HG02763 (cell line): Measurements from ENCODE around the gene CD81.

ENCODE experiments used
- ATAC-seq: cut with Tn5 transposase; IDR thresholded peaks from one replicate; pipeline ENCODE4 v1.9.1; 2021; ENCODE audit warnings: mild to moderate bottlenecking, moderate library complexity; ENCODE audit not compliant: unreplicated experiment

The CD81 gene

DNA sequence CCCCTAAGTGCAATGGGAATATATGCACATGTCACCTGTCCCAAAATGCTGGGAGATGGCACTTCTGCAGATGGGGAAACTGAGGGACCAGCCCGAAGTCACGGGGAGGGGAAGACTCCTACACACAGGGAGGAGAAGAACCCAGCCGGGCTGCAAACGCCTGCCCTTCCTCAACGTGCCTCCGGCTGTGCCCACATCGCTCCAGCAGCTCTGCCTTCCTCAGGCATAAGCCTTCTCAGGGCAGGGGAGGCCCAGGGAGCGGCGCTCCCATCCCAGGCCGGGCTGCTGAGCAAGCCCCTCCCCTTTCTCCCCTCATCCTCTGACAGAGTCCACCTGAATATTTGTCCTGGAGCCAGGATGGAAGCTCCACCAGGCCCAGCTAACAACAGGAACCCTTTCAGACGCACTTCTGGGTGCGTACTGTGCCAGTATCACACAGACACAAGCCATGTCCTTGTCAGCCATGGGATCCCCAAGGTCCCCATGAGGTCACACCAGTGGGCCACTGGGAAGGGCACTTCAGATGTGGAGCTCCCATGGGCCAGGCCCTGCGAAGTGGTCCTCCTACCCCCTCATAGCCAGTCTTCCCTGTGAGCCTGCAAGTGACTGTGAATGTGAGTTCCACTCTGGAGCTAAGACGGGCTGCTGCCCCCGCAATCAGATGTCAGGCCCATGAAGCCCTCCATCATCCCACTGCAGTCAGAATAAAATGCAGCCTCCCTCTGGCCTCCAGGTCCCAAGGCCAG, 2.5 kb upstream of the CD81 start:
- ATAC-seq, result no peak

DNA sequence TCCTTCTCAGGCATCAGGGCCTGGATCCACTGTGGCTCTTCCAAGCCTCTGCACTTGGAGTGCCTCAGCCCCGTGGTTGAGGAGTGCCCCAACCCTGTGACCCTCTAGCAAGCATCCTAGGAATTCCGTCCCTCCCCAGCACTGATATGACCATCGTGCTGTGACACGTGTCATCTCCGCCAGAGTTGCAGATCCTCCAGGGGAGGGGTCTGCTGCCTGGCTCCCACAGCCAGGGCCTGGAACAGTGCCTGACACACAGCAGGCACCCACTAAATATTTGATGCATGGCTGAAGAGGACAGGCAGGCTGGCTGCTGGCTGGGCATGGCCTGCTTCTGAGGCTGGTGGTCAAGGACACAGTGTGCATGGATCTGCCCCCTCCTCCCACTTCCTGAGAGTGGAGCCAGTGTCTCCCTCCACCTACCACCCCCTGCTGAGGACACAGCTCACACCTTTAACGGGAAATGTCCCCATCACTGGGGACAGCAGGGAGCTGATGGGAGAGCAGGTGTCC, 1.7 kb upstream of the CD81 start:
- ATAC-seq, result no peak

DNA sequence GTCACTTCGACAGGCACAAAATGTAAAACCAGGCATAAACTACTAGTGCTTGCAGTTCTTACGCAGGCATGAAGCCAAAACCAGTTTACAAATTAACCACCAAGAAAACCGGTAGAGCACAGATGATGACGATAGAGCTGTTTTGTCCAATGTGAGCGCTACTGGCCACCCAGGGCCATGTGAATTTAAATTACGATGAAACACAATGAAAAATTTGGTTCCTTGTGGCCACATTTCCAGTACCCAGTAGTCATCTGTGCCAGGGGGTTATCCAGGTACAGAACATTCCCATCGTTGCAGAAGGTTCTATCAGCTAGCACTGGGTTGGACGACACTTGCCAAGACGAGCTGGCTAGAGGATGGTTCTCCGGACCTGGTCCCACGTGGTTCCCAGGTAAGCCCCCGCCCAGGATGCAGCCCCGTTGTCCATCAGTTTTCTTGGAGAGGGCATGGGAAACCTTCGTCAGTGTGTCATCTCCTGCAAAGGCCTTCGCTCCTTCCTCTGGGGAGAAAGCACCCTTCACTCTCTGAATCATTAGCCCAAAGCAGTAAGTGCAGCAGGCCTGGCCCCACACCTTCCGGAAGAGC, 1.1 kb upstream of the CD81 start:
- no peak for ATAC-seq

DNA sequence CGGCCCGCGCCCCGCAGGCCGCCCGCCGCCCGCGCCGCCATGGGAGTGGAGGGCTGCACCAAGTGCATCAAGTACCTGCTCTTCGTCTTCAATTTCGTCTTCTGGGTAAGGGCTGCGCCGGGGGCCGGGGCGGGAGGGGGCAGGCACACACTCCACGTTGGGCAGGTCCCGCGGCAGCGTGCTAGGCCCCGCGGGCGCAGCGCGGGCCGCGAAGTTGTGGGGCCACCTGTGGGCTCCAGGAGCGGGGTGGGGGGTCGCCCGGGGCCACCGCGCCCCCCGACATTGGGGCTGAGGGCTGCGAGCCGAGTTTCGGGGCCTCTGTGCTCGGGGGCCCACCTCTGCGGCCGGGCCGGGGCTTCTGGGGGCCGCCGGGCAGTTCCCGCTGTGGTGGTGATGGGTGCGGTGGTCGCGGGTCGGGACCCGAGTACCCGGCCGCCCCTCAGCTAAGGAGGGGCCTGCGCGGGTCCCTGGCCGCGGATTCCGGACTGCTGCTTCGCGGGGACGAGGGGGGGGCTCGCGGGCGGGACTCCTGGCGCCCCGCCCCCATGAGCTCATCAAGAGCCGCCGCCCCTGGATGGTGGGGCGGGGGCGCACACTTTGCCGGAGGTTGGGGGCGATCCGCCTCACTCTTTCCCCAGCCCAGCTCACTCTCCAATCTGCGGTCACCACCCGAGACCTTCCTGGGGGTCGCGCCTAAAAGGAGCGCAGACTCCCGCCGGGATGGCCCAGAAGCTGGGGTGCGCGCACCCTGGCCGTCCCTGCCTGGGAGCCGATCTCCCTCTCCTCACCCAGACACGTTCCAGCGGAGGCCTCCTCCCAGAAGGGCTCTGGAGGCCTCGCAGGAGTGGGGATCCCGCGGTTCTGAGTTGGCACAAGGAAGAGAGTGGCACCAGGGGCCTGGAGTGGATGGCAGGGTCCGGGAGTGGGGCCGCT, 667 bp downstream of the CD81 start:
- peak; percentile 32 for ATAC-seq

DNA sequence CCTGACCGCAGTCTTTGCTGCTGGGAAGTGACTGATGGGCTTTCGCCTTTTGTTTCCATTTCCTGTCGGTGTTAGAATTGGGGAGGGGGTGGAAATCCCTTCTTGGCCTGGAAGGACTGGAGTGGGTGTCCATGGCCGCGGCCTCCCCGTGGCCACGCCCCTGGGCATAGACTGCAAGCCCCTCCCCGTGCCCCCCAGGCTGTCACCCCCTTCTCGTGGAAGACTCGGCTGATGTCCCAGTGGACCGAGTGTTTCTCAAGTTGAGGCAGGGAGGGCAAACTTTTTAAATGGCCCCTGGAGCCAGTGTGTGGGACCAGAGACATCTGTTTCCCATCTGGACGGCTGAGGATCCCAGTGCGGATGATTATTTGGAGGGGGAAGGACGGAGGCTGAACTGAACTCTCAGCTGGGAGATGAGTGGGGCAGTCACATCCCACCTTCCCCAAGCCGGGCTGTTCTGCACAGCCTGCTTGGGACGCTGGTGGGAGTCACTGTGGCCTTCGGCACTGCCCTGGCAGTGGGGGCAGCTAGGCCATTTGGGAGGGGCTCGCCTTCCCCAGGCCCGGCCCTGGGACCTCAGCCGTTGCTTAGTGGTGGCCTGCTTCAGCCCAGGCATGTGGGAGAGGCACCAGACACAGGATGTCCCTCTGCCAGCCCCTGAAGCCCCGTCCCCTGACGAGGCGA, 1.6 kb downstream of the CD81 start:
- no peak for ATAC-seq

DNA sequence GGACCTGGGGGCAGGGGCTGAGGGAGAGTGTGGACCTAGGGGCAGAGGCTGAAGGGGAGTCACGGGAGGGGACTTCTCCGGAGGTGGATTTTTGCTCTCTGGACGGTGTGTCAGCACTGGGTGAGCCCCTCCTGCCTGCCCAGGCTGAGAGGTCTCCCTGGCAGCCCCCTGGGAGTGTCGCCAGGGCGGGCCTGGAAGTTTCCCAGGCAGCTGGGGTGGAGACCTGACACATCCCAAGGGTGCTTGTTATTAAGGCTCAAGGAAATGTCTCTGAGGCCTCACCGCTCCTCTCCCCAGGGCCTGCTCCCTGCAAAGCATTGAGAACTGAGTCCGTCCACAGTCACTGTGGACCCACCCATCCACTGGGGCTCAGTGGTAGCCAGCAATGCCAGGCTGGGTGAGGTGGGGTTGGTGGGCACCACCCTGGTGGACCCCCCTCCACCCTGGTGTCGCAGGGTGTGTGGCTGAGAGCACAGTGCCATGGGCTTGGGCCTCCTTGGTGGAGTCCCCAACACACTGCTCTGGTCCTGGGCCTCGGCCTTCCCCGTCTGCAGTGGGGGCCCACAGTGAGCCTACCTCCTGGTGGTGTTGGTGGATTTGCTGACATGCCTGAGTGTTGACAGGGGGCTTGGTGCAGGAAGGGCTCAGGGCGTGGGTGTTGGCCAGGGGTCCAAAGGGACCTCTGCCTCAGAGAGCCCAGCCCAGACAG, 2.5 kb downstream of the CD81 start:
- no peak for ATAC-seq

DNA sequence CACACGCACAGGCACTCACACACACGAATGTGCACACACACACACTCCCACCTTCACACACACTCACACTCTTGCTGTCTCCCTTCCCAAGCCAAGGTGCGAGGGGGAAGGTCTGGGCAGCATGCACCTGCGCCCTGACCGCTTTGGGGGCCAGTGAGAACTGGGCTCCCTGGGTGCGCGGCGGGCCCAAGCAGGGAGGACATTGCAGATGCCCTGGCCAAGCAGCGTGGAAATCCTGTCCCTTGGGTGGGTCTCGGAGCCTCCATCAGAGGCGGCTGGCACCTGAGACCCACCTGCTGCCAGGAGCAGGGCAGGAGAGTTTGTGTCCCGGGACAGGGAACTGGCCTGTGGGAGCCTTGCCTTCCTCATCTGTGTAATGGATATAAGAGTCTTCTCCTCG, 3.3 kb downstream of the CD81 start:
- ATAC-seq, result no peak

DNA sequence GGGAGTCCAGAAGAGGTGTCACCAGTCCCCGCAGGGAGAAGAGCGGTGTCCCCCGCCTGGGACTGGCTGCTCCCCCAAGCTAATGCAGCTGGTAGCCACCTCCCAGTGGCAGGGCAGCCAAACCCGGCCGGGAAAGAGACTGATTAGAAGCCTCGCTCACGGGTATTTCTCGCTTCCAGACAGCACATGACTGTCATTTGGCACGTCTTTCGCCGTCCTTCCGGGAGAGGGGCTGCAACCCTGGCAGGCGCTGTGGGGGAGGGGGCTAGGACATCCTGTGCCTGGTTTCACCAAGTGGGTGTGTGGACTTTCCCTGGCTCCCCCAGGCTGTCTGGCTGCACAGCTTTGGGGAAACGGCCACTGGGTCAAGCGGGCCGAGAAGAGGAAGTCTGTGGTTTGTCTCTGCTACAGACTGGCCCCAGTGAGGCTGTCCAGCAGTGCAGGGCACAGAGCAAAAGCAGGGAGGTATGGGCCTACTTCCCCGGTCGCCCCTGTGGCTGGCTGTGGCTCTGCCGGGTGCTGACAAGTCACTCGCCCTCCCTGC, 3.8 kb downstream of the CD81 start:
- no peak for ATAC-seq

DNA sequence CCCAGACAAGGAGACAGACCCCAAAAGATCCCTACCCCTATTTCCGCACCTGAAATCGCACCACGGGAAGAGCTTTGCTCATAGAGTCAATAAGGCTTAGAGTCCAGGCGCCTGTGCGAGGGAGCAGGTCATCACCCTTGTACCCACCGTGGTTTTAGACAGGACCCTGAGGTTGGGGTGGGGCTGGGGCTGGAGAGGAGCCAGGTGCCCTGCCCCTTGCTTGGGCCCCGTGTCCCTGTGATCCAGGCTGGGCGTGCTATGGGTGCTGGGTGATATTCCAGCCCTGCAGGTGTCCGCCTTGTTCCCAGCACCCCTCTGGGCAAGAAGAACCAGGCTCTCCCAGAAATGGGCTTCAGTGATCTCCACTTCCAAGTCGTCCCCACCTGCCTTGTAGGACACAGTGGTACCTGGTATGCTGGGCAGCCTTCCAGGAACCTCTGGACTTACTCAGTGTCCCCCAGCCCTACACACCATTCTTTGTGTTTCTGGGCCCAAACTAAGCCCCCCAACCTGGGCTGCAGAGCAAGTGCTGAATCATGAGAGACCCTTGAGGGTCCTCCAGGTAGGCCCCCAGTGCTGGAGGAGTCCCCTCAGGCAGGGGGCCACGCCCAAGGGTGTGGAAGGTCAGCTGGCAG, 4.5 kb downstream of the CD81 start:
- no peak for ATAC-seq

DNA sequence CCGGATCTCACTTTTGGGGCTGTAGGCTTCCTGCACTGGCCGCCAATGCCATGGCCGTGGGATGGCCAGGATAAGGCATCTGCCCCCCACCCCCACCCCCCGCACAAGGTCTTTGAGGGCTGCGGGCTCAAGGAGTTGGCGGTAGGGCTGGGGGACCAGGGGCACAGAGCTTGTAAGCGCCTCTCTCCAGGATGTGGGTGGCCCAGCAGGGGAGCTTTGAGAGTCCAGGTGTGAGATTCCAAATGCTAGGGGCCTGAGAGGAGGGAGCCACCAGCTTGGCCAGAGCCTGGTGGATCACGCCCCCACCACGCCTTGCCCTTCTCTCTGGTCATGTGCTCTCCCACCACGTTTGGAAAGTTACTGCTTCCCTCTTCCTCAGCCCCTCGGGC, 5.0 kb downstream of the CD81 start:
- no peak for ATAC-seq

DNA sequence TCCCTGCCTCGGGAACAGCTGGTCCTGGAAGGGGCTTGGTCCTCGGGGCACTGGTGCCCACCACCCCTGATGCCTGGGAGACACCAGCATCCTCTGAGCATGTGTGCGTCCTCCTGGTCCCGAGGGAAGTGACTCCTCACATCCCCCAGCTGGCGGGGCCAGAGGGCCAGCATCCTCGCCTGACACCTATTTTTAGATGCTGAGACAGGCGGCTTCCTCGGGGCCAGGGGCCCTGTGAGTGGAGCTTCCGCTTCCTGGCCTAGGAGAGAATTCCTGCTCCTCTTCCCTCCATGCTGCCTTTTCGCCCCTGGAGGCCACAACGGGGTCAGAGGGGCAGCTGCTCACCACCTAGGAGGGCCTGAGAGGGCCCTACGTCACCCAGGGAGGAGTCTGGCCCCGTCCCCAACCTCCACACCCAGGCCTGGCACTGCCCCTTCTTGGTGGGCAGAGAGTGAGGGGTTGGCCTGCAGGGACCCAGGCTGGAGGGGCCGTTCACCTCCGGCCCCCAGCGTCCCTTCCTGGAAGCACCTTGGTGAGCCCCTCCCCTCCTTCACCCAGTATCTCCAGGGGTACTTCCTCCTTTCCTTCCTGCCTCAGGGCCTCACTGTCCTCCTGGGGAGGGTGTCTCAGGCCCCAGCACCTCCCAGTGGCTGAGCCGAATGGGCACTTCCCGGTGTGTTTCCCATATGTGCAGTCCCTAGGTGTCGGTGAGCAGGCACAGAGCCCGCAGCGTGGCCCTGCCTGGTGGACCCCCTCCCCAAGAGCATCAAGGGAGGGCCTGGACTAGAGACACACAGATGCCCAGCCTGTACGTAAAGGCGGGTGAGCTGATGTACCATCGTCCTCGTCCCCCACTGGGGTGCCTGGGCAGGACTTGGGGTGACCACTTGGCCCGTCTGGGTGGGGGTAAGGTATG, 6.1 kb downstream of the CD81 start:
- no peak for ATAC-seq

DNA sequence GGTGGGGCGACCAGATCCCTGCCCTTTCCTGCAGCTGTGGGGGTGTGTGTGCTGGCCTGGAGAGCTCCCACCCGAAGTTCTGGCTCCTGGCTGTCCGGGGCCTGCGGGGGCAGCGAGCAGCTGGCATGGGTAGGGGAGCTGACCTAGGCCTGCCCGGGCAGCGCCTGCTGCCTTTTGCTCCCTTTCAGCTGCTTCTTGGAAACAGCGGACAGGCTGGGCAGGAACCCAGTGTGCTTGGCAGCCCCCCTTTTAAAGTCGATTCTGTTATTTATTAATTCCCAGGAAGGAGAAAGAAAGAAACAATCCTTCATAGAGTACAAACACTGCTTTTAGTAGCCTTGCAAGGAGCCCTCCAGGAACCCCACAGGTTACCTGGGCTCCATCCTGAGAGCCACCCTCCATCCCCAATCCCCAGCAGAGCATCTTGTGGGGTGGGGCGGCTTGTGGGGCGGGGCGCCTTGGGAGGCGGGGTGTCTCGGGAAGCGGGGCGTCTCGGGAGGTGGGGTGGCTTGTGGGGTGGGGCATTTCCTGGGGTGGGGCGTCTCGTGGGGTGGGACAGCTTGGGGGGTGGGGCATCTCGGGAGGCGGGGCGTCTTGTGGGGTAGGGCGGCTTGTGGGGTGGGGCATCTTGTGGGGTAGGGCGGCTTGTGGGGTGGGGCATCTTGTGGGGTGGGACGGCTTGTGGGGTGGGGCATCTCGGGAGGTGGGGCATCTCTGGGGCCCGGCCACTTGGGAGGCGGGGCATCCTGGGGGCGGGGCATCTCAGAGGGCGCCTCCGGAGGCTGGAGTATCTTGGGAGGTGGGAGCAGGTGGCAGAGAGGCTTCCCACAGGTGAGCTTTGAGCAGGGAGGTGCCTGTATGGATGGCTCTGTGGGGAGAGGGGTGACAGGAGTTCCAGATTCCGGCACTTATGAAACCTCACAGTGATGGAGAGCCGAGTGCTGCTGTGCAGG, 7.0 kb downstream of the CD81 start:
- no peak for ATAC-seq

DNA sequence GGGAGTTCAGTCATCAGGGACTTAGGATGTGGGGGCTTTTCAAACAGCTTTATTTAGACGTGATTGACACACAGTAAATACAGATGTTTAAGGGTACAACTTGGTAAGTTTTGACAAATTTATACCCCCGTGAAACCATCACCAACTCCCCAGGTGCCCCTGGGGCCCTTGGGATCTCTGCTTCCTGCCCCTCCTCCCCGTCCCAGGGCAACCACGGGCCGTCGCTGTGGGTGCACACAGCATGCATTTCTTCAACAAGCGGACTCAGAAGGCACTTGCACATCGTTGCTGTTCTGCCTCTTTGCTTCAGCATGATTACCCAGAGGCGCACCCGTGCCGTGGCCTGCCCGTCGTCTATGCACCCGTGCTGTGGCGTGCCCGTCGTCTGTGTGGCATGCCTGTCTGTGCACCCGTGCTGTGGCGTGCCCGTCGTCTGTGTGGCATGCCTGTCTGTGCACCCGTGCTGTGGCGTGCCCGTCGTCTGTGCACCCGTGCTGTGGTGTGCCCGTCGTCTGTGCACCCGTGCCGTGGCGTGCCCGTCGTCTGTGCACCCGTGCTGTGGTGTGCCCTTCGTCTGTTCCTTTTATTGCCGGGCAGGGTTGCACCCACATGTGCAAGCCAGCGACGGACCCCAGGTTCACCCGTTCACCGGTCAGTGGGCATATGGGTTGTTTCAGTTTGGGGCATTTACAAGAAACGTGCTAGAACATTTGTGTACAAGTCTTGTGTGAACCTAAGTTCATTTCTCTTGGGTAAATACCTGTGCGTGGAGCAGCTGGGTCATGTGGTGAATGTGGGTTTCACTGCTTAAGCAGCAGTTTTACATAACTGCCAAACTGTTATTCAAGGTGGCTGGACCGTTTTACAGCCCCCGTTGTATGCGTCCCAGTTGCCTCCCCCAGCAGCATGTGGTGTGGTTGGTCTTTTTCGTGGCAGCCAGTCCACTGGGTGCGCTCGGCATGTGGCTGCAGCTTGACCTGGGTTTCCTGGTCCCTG, 8.3 kb downstream of the CD81 start:
- no peak for ATAC-seq

DNA sequence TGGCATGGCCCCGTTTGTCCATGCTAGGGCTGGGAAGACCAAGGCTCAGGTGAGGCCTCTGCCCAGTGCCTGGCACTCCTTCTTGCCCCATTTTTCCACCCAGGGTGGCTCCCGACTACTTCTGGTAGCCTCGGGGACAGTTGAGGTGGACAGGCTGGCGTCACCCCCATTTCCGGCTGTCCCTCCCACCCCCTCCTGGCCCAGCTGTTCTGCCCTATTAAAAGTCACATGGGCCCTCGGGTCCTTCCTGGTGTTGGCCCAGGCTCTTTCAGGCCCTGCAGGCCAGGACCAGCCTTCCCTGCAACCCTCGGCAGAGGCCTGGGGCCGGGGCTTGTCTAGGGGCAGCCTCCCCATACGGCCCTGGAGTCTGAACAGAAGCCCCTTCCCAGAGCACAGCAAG, 9.5 kb downstream of the CD81 start:
- ATAC-seq, result no peak

DNA sequence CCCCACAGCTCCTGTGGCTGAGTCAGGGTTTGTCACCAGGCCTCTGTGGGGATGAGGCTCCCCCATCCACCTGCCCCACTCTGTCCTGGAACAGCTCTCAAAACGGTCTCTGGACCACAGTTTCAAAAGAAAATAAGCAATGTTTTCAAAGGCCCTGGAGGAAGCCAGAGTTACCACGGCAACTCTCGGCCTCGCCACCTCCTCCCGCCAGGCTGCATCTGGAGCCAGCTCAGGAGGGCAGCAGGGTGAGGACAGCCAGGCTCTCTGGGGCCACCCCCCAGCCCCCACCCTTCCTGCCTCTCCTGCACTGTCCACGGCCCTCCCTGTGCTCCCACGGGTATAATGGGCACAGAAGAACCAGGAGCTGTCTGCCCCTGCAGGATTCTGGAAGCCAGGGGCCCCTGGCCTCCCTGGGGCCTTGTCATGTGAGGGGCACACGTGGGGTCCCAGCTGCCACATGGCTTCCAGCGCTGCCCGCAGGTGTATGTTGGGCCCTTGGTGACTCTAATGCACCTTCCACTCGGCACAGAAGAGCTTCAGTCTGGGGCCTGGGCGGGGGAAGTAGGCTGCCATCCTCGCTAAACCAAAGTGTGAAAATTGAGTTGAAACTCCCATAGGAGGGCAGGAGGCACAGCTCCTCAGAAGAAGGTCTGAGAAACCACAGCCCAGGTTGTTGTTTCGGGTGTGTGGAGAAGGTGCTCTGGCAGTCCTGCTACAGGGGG, 10.3 kb downstream of the CD81 start:
- no peak for ATAC-seq
